ENCODE measurements around the gene OLFML2A.

- no peak for TF ChIP-seq CTCF (IDR thresholded peaks at IDR 0.05; ENCODE audit: insufficient read depth, low read length)
- TF ChIP-seq, protein P1, sequence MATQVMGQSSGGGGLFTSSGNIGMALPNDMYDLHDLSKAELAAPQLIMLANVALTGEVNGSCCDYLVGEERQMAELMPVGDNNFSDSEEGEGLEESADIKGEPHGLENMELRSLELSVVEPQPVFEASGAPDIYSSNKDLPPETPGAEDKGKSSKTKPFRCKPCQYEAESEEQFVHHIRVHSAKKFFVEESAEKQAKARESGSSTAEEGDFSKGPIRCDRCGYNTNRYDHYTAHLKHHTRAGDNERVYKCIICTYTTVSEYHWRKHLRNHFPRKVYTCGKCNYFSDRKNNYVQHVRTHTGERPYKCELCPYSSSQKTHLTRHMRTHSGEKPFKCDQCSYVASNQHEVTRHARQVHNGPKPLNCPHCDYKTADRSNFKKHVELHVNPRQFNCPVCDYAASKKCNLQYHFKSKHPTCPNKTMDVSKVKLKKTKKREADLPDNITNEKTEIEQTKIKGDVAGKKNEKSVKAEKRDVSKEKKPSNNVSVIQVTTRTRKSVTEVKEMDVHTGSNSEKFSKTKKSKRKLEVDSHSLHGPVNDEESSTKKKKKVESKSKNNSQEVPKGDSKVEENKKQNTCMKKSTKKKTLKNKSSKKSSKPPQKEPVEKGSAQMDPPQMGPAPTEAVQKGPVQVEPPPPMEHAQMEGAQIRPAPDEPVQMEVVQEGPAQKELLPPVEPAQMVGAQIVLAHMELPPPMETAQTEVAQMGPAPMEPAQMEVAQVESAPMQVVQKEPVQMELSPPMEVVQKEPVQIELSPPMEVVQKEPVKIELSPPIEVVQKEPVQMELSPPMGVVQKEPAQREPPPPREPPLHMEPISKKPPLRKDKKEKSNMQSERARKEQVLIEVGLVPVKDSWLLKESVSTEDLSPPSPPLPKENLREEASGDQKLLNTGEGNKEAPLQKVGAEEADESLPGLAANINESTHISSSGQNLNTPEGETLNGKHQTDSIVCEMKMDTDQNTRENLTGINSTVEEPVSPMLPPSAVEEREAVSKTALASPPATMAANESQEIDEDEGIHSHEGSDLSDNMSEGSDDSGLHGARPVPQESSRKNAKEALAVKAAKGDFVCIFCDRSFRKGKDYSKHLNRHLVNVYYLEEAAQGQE (IDR thresholded peaks at IDR 0.05; ENCODE audit: insufficient replicate concordance, low read depth), result no peak
- no peak for TF ChIP-seq POLR2AphosphoS5 (IDR thresholded peaks at IDR 0.05; ENCODE audit: low read depth)
- TF ChIP-seq SPI1 (IDR thresholded peaks at IDR 0.05; ENCODE audit: borderline replicate concordance, low read depth), result no peak
- no peak for TF ChIP-seq GABPA (IDR thresholded peaks at IDR 0.05; ENCODE audit: low read depth)
These were observed 7.2 kb upstream of the OLFML2A start for GRCh38 chr9:124769549-124770358.

Measured in HL-60 (cell line).